ENCODE measurements around the gene ABCB6. TPM values are rescaled to one million over a fixed set of nuclear protein-coding genes. Genes with fewer than 3 reads are reported as not detected.

ABCB6 gene
- total RNA-seq, 1 donor from 2014 or later, result 27.5 TPM

DNA sequence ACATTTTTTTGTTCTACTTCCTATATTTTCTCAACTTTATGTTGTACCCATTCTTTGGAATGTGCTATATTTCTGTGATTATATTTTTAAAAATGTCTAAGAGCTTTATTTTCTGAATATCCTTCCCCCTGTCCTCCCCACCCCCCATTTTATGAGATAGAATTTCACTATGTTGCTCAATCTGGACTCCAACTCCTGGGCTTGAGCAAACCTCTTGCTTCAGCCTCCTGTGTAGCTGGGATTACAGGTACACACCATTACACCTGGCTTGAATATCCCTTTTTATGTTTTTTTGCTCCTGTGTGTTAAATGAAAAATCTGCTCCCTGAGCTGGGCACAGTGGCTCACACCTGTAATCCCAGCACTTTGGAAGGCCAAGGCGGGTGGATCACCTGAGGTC, 21.4 kb downstream of the ABCB6 start:
- Mint-ChIP-seq H3K4me3 (ENCODE audit: unreplicated experiment) (no peak overlapping the region), H3K9me3 (ENCODE audit: unreplicated experiment) (no peaks in the 10 kb centered on the region), H3K36me3 (ENCODE audit: unreplicated experiment) (no peaks in the 10 kb centered on the region), H3K4me1 (ENCODE audit: unreplicated experiment) (no peaks in the 10 kb centered on the region), H3K27me3 (ENCODE audit: unreplicated experiment) (peaks cover 20% of the 10 kb centered on the region), H3K27ac (ENCODE audit: unreplicated experiment) (no peak overlapping the region)
- DNase-seq (ENCODE audit: extremely low spot score, unreplicated experiment), result no peak
- TF ChIP-seq CTCF (IDR thresholded peaks at IDR 0.05), result no peak

DNA sequence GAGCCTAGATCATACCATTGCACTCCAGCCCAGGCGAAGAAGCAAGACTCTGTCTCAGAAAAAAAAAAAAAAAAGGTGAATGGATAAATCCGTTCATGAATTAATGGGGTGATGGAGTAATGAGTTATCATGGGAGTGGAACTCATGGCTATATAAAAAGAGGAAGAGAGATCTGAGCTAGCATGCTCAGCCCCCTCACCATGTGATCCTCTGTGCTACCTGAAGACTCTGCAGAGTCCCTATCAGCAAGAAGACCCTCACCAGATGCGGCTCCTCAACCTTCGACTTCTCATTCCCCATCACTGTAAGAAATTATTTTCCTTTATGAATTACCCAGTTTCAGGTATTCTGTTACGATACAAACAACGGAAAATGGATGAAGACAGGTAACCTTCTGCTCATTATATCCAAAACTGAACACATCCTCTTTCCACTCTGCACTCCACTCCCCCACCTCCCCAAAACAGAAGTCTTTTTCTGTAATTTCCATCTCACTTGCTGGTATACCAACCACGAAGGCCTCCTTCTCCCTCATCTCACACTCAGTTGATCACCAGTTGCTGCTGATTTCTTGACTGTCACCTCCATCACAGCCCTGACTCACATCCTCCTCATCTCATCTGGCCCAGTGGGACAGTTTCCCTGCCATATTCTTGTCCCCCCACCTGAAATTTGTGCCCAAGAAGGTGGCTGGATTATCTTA, 31.9 kb downstream of the ABCB6 start:
- H3K27me3 Mint-ChIP-seq (ENCODE audit: unreplicated experiment), result no peaks in the 10 kb centered on the region
- H3K4me1 Mint-ChIP-seq (ENCODE audit: unreplicated experiment), result no peaks in the 10 kb centered on the region
- no peaks in the 10 kb centered on the region for H3K9me3 Mint-ChIP-seq (ENCODE audit: unreplicated experiment)
- no peak overlapping the region for H3K4me3 Mint-ChIP-seq (ENCODE audit: unreplicated experiment)
- TF ChIP-seq CTCF (IDR thresholded peaks at IDR 0.05), result no peak
- DNase-seq (ENCODE audit: extremely low spot score, unreplicated experiment), result no peak
- H3K36me3 Mint-ChIP-seq (ENCODE audit: unreplicated experiment), result peaks cover 20% of the 10 kb centered on the region
- H3K27ac Mint-ChIP-seq (ENCODE audit: unreplicated experiment), result no peak overlapping the region

DNA sequence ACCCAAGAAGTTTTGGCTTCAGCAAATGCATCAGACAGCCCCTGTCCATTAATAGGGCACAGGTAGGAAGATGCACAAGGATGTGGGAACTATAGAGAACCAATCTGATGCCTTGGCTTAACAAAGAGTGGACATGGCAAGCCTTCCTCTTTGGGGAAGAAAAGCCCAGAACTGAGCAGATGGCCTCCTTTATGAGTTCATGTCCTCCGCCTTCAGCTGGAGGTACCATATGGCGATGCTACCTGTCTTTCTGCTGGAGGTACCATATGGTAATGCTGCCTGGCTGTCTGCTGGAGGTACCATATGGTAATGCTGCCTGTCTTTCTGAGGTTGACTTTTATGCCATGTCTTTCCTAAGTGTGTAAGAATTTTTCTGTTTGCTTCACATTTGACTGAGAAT, 34.6 kb downstream of the ABCB6 start:
- H3K27me3 Mint-ChIP-seq (ENCODE audit: unreplicated experiment), result no peaks in the 10 kb centered on the region
- no peak overlapping the region for H3K4me3 Mint-ChIP-seq (ENCODE audit: unreplicated experiment)
- peaks cover 3% of the 10 kb centered on the region for H3K4me1 Mint-ChIP-seq (ENCODE audit: unreplicated experiment)
- peaks cover 35% of the 10 kb centered on the region for H3K36me3 Mint-ChIP-seq (ENCODE audit: unreplicated experiment)
- no peak for DNase-seq (ENCODE audit: extremely low spot score, unreplicated experiment)
- TF ChIP-seq CTCF (IDR thresholded peaks at IDR 0.05), result no peak
- H3K27ac Mint-ChIP-seq (ENCODE audit: unreplicated experiment), result peak overlapping the region; percentile 15
- no peaks in the 10 kb centered on the region for H3K9me3 Mint-ChIP-seq (ENCODE audit: unreplicated experiment)

DNA sequence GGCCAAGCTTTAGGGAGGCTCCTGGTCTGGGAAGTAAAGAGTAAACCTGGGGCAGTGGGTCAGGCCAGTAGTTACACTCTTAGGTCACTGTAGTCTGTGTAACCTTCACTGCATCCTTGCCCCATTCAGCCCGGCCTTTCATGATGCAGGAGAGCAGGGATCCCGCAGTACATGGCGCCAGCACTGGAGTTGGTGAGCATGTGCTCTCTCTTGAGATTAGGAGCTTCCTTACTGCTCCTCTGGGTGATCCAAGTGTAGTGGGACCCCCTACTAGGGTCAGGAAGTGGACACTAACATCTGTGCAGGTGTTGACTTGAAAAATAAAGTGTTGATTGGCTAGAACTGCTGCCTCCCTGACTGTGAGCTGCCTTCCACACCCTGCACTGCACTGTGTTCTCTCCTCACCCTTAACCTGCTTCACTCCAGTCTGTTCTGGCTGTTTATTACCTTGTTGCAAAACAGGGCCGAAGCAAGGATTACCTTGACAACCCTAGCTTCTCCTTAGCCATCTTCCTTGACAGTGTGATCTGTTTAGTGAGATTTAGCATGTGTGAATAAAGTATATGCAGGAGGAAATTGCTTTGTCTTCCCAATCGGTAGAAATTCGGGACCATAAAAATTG, 35.5 kb downstream of the ABCB6 start:
- no peak overlapping the region for H3K4me3 Mint-ChIP-seq (ENCODE audit: unreplicated experiment)
- no peak overlapping the region for H3K27ac Mint-ChIP-seq (ENCODE audit: unreplicated experiment)
- TF ChIP-seq CTCF (IDR thresholded peaks at IDR 0.05), result no peak
- DNase-seq (ENCODE audit: extremely low spot score, unreplicated experiment), result no peak
- peaks cover 7% of the 10 kb centered on the region for H3K4me1 Mint-ChIP-seq (ENCODE audit: unreplicated experiment)
- H3K36me3 Mint-ChIP-seq (ENCODE audit: unreplicated experiment), result peaks cover 35% of the 10 kb centered on the region
- no peaks in the 10 kb centered on the region for H3K9me3 Mint-ChIP-seq (ENCODE audit: unreplicated experiment)
- H3K27me3 Mint-ChIP-seq (ENCODE audit: unreplicated experiment), result no peaks in the 10 kb centered on the region

- Mint-ChIP-seq H3K27me3 (ENCODE audit: unreplicated experiment) (no peaks in the 10 kb centered on the region), H3K4me3 (ENCODE audit: unreplicated experiment) (no peak overlapping the region), H3K9me3 (ENCODE audit: unreplicated experiment) (no peaks in the 10 kb centered on the region), H3K36me3 (ENCODE audit: unreplicated experiment) (peaks cover 35% of the 10 kb centered on the region), H3K27ac (ENCODE audit: unreplicated experiment) (no peak overlapping the region), H3K4me1 (ENCODE audit: unreplicated experiment) (peaks cover 8% of the 10 kb centered on the region)
- no peak for TF ChIP-seq CTCF (IDR thresholded peaks at IDR 0.05)
- DNase-seq (ENCODE audit: extremely low spot score, unreplicated experiment), result no peak
Observed at GRCh38 chr2:219182331-219183150, 36.2 kb downstream of the ABCB6 start.

All from osteocyte (in vitro differentiated cells).